ENCODE results near the gene PDE4A.

Gene PDE4A

DNA sequence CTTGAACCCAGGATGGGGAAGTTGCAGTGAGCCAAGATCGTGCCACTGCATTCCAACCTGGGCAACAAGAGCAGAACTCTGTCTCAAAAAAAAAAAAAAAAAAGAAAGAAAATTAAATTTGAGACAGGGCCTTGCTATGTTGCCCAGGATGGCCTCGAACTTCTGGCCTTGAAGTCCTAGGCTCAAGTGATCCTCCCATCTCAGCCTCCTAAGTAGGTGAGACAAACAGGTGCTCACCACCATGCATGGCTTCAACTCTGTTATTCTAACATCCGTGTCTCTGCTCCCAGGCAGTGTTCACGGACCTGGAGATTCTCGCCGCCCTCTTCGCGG lies 40.3 kb downstream of the PDE4A start:
- TF ChIP-seq, protein P1, sequence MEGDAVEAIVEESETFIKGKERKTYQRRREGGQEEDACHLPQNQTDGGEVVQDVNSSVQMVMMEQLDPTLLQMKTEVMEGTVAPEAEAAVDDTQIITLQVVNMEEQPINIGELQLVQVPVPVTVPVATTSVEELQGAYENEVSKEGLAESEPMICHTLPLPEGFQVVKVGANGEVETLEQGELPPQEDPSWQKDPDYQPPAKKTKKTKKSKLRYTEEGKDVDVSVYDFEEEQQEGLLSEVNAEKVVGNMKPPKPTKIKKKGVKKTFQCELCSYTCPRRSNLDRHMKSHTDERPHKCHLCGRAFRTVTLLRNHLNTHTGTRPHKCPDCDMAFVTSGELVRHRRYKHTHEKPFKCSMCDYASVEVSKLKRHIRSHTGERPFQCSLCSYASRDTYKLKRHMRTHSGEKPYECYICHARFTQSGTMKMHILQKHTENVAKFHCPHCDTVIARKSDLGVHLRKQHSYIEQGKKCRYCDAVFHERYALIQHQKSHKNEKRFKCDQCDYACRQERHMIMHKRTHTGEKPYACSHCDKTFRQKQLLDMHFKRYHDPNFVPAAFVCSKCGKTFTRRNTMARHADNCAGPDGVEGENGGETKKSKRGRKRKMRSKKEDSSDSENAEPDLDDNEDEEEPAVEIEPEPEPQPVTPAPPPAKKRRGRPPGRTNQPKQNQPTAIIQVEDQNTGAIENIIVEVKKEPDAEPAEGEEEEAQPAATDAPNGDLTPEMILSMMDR (IDR thresholded peaks at IDR 0.05), result no peak

DNA sequence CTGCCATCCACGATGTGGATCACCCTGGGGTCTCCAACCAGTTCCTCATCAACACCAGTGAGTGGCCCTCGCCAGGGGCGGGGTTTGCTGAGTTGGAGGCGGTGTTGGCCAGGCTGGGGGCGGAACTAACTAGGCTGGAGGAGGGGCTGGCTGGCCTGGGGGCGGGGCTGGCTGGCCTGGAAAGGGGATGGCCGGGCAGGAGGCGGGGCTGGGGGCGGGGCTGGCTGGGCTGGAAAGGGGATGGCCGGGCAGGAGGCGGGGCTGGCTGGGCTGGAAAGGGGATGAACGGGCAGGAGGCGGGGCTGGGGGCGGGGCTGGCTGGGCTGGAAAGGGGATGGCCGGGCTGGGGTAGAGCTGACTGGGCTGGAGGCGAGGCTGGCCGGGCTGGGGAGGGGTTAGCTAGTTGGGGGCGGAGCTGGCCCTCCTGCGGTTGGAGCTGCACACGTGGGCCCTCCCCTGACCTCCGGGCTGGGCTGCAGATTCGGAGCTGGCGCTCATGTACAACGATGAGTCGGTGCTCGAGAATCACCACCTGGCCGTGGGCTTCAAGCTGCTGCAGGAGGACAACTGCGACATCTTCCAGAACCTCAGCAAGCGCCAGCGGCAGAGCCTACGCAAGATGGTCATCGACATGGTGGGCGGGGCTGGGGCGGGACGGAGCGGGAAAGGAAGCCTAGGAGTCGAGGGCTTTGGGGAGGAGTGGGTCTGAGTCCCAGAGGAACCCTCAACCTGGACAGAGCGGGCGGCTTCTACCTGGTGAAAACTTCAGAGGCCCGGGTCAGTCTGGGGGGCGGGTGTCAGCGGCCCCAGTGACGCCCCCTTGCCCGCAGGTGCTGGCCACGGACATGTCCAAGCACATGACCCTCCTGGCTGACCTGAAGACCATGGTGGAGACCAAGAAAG lies 41.0 kb downstream of the PDE4A start:
- TF ChIP-seq, protein P1 (IDR thresholded peaks at IDR 0.05), result no peak

DNA sequence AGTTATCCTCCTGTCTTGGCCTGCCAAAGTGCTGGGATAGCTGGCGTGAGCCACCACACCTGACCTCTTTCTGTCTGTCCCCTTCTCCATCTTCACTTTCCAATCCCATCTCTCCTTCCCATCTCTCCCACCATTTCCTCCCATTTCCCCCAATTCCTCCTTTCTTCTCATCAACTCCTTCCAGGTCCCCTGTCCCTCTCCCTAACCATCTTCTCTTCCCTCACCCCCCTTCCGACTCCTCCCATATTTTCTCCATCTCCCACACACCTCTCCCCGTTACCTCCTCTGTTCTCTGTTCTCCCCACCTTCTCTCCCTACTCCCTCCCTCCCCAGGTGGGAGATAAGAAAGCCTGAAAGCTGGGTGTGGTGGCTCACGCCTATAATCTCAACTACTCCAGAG lies 42.2 kb downstream of the PDE4A start:
- TF ChIP-seq, protein P1 (IDR thresholded peaks at IDR 0.05), result no peak

DNA sequence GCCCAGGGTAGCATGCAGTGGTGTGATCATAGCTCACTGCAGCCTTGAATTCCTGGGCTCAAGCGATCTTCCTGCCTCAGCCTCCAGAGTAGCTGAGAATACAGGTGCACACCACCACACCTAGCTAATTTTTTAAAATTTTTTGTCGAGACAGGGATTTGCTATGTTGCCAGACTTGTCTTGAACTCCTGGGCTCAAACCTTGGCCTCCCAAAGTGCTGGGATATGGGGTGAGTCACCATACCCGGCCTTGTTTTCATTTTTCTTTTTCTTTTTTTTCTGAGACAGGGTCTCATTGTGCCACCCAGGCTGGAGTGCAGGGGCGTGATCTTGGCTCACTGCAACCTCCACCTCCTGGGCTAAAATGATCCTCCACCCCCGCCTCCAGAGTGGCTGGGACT lies 44.1 kb downstream of the PDE4A start:
- TF ChIP-seq, protein P1 (IDR thresholded peaks at IDR 0.05), result no peak

DNA sequence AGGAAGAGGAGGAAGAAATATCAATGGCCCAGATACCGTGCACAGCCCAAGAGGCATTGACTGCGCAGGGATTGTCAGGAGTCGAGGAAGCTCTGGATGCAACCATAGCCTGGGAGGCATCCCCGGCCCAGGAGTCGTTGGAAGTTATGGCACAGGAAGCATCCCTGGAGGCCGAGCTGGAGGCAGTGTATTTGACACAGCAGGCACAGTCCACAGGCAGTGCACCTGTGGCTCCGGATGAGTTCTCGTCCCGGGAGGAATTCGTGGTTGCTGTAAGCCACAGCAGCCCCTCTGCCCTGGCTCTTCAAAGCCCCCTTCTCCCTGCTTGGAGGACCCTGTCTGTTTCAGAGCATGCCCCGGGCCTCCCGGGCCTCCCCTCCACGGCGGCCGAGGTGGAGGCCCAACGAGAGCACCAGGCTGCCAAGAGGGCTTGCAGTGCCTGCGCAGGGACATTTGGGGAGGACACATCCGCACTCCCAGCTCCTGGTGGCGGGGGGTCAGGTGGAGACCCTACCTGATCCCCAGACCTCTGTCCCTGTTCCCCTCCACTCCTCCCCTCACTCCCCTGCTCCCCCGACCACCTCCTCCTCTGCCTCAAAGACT lies 46.9 kb downstream of the PDE4A start:
- TF ChIP-seq, protein P1 (IDR thresholded peaks at IDR 0.05), result no peak

DNA sequence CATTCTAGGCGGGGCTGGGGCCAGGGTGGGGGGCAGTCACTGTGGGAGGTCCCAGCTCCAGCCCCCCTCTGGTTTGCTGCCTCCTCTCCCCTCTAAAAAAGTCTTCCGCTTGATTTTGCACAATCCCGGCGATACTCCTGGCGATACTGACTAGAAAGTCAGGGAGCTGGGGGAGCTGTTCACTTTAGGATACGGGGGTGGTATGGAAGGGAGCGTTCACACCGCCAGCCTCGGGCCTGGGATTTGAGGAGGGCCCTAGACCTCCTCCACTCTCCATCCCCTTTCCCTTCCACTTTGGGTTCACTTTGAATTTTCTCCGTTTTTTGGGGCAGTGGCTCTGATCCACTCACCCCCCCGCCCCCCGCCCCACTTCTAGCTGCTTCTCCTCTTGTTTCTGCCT lies 47.8 kb downstream of the PDE4A start:
- TF ChIP-seq, protein P1 (IDR thresholded peaks at IDR 0.05), result no peak

DNA sequence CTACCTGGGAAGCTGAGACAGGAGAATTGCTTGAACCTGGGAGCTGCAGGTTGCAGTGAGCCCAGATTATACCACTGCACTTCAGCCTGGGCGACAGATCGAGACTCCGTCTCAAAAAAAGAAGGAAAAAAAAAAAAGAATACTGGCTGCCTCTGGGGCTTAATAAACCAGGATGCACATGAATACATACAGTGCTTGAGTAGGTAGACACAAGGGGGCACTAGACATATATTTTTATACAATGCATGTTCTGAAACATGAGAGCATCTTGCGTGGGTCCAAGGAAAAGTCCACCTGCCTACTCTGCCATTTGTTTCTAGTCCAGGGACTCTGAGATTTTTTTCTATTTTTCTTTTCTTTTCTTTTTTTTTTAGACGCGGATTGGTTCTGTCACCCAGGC lies 51.6 kb downstream of the PDE4A start:
- TF ChIP-seq, protein P1 (IDR thresholded peaks at IDR 0.05), result peak; percentile 69
